ENCODE data around the gene LMX1B. TPM values are rescaled to one million over a fixed set of nuclear protein-coding genes. Genes with fewer than 3 reads are reported as not detected.

Gene LMX1B
- total and polyA plus RNA-seq, 4 experiments from 2014 or later = not detected

DNA sequence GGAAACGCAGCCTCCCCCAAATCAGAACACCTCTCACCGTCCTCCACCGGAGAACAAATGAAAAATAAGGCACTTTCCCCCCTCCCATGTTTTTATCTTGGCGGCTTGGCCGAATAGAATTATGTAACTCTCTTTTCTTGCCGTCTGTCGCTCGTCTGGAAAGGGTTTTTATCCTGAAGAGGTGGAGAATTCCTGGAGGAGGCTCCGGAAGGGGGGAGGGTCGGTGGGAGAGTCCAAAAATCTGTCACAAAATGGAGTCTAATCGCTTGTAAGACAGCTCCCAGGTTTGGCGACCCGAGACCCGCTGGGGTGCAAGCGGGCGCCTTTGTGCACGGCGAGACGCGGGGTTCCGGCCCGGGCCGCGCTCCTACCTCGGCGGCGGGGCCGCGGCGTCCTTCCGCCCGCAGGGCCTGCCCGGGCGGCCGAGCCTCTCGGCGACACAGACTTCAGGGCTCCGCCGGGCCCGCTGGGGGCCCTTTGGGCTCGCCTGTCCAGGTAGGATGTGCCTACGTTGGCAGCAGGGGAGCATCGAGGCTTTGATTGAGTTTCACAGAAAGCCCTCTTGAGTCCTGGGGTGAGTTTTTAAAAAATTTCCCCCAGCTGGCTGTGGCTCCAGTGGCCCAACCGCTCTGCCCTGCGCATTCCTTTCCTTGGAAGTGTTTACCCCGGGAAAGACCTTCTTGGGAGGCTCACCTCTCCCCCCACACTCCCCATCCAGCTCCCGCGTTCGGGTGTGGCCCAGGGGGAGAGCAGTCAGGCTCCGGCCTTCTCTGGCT is 5.0 kb downstream of the LMX1B start:
- Histone ChIP-seq H3K4me3 (ENCODE audit: low read length in 2 of 2) (no peak overlapping the region), H3K4me1 (ENCODE audit: insufficient read depth, low read length) (peaks cover 13% of the 10 kb centered on the region), H3K36me3 (ENCODE audit: insufficient read depth, low read length) (no peaks in the 10 kb centered on the region), H3K27ac (ENCODE audit: low read depth, low read length) (no peak overlapping the region), H3K27me3 (ENCODE audit: insufficient read depth, low read length) (peaks cover 43% of the 10 kb centered on the region), H3K9me3 (ENCODE audit: control insufficient read depth in 1 of 2, low read length in 2 of 2) (no peaks in the 10 kb centered on the region)
- H3K9me3 Mint-ChIP-seq = peaks cover 0 to 2% (median 0%) of the 10 kb centered on the region in 8 donors
- H3K4me3 Mint-ChIP-seq = peak overlapping the region in 2 of 8 donors; percentile 50 to 57
- no peaks in the 10 kb centered on the region for H3K36me3 Mint-ChIP-seq
- POLR2A ChIA-PET (ENCODE audit: partially characterized antibody) = no interaction called here
- no peak overlapping the region for H3K27ac Mint-ChIP-seq
- no peak for DNase-seq
- peaks cover 6 to 24% (median 17%) of the 10 kb centered on the region in 4 donors for H3K4me1 Mint-ChIP-seq
- intact Hi-C loops (cut with micrococcal nuclease) = no loop called here
- H3K27me3 Mint-ChIP-seq = peaks cover 58 to 64% of the 10 kb centered on the region in 2 donors
- CTCF ChIA-PET (ENCODE audit: partially characterized antibody) = no interaction called here

- Histone ChIP-seq H3K4me1 (ENCODE audit: insufficient read depth, low read length) (peaks cover 11% of the 10 kb centered on the region), H3K36me3 (ENCODE audit: insufficient read depth, low read length) (no peaks in the 10 kb centered on the region), H3K27ac (ENCODE audit: low read depth, low read length) (no peak overlapping the region), H3K4me3 (ENCODE audit: low read length in 2 of 2) (no peak overlapping the region), H3K9me3 (ENCODE audit: control insufficient read depth in 1 of 2, low read length in 2 of 2) (no peaks in the 10 kb centered on the region), H3K27me3 (ENCODE audit: insufficient read depth, low read length) (peaks cover 43% of the 10 kb centered on the region)
- Mint-ChIP-seq H3K9me3 (peaks cover 0 to 2% (median 0%) of the 10 kb centered on the region in 8 donors), H3K27ac (no peak overlapping the region), H3K27me3 (peaks cover 57 to 63% of the 10 kb centered on the region in 2 donors), H3K4me3 (peak overlapping the region in 3 of 8 donors; percentile 20 to 50 (median 36)), H3K36me3 (no peaks in the 10 kb centered on the region), H3K4me1 (peaks cover 4 to 21% (median 14%) of the 10 kb centered on the region in 4 donors)
- intact Hi-C loops (cut with micrococcal nuclease) = no loop called here
- POLR2A ChIA-PET (ENCODE audit: partially characterized antibody) = interaction anchor here (0.5 kb wide), 1 partner anchor 1351 kb away, joined by 3 read pairs; no protein-coding TSS in a partner anchor
- DNase-seq = no peak
- CTCF ChIA-PET (ENCODE audit: partially characterized antibody) = no interaction called here
Observed at GRCh38 chr9:126619361-126620135, 5.8 kb downstream of the LMX1B start.

DNA sequence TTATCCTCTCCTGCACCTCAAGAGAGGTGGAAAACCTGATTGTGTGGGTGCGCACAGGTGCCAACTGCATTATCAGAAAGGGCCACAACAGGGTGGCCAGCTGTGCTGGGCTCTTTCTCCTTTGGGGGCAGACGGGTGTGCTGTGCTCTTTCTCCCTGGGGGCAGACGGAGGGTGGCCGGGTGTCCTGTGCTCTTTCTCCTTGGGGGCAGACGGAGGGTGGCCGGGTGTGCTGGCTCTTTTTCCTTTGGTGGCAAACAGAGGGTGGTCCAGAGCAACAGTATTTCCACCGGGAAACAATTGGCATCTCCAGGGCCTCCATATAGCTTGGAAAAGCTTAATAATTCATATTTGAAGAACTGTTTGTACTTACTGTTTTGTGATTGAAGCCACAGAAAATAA is 6.8 kb downstream of the LMX1B start:
- intact Hi-C loops (cut with micrococcal nuclease) = no loop called here
- no peaks in the 10 kb centered on the region for H3K9me3 Mint-ChIP-seq
- peaks cover 4 to 22% (median 14%) of the 10 kb centered on the region in 4 donors for H3K4me1 Mint-ChIP-seq
- no peaks in the 10 kb centered on the region for H3K36me3 ChIP-seq (ENCODE audit: insufficient read depth, low read length)
- ChIA-PET POLR2A (ENCODE audit: partially characterized antibody) (no interaction called here), CTCF (ENCODE audit: partially characterized antibody) (no interaction called here)
- H3K27ac Mint-ChIP-seq = no peak overlapping the region
- peaks cover 49% of the 10 kb centered on the region for H3K27me3 ChIP-seq (ENCODE audit: insufficient read depth, low read length)
- H3K36me3 Mint-ChIP-seq = no peaks in the 10 kb centered on the region
- H3K9me3 ChIP-seq (ENCODE audit: control insufficient read depth in 1 of 2, low read length in 2 of 2) = no peaks in the 10 kb centered on the region
- peaks cover 58 to 66% of the 10 kb centered on the region in 2 donors for H3K27me3 Mint-ChIP-seq
- H3K27ac ChIP-seq (ENCODE audit: low read depth, low read length) = no peak overlapping the region
- no peak overlapping the region for H3K4me3 Mint-ChIP-seq
- no peak overlapping the region for H3K4me3 ChIP-seq (ENCODE audit: low read length in 2 of 2)
- peaks cover 13% of the 10 kb centered on the region for H3K4me1 ChIP-seq (ENCODE audit: insufficient read depth, low read length)
- DNase-seq = no peak

- no peak overlapping the region for H3K27ac ChIP-seq (ENCODE audit: low read depth, low read length)
- H3K36me3 Mint-ChIP-seq = no peaks in the 10 kb centered on the region
- peaks cover 46% of the 10 kb centered on the region for H3K27me3 ChIP-seq (ENCODE audit: insufficient read depth, low read length)
- no peaks in the 10 kb centered on the region for H3K9me3 ChIP-seq (ENCODE audit: control insufficient read depth in 1 of 2, low read length in 2 of 2)
- no peak overlapping the region for H3K27ac Mint-ChIP-seq
- H3K4me3 ChIP-seq (ENCODE audit: low read length in 2 of 2) = no peak overlapping the region
- intact Hi-C loops (cut with micrococcal nuclease) = no loop called here
- H3K4me1 ChIP-seq (ENCODE audit: insufficient read depth, low read length) = peaks cover 18% of the 10 kb centered on the region
- CTCF ChIA-PET (ENCODE audit: partially characterized antibody) = no interaction called here
- no peaks in the 10 kb centered on the region for H3K36me3 ChIP-seq (ENCODE audit: insufficient read depth, low read length)
- no peak overlapping the region for H3K4me3 Mint-ChIP-seq
- POLR2A ChIA-PET (ENCODE audit: partially characterized antibody) = no interaction called here
- peaks cover 57 to 64% of the 10 kb centered on the region in 2 donors for H3K27me3 Mint-ChIP-seq
- no peaks in the 10 kb centered on the region for H3K9me3 Mint-ChIP-seq
- H3K4me1 Mint-ChIP-seq = peaks cover 5 to 30% (median 16%) of the 10 kb centered on the region in 4 donors
- no peak for DNase-seq
Observed at GRCh38 chr9:126621061-126621918, 7.6 kb downstream of the LMX1B start.

DNA sequence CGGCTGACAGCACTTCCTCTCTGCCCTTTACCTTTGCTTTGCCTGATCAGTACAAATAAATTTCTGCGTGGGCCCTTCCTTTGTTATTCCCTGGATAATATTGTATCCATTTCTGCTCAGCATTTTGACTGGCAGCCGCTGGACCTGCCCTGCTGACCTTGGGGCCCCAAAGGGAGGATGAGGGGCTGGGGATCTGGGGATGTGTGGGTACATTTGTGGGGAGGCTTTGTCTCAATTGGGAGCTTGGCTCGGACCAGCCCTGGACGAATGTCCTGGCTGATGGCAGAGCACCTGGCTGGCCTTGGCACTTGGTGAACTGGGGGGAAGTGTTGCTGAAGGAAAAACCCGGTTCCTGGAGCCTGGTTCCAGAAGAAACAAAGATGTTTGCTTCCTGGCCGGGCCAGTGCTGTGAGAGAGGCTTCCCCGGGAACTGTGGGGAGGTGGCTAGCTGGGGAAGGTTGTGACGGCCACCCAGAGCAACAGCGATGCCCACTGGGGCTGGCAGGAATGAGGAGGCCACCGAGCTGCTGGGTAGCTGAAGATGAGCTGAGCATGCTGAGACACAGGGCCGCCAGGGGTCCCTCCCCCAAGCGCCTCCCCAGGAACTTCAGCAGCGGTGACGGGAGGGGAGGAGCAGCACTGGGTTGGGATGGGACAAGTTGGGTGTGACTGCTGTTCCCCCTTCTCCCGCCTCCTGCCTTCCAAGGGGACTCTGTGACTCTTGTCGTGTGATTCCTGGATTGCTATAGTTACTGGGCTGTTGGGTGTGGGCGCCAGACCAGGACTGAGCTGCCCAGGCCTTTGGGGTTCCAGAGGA is 8.4 kb downstream of the LMX1B start:
- ChIA-PET POLR2A (ENCODE audit: partially characterized antibody) (no interaction called here), CTCF (ENCODE audit: partially characterized antibody) (no interaction called here)
- no peak overlapping the region for H3K4me3 Mint-ChIP-seq
- H3K9me3 Mint-ChIP-seq = peaks cover 0 to 3% (median 0%) of the 10 kb centered on the region in 8 donors
- H3K27ac Mint-ChIP-seq = no peak overlapping the region
- H3K27me3 Mint-ChIP-seq = peaks cover 54 to 61% of the 10 kb centered on the region in 2 donors
- Histone ChIP-seq H3K4me3 (ENCODE audit: low read length in 2 of 2) (no peak overlapping the region), H3K9me3 (ENCODE audit: control insufficient read depth in 1 of 2, low read length in 2 of 2) (no peaks in the 10 kb centered on the region), H3K27ac (ENCODE audit: low read depth, low read length) (no peak overlapping the region), H3K27me3 (ENCODE audit: insufficient read depth, low read length) (peaks cover 43% of the 10 kb centered on the region), H3K4me1 (ENCODE audit: insufficient read depth, low read length) (peaks cover 22% of the 10 kb centered on the region), H3K36me3 (ENCODE audit: insufficient read depth, low read length) (no peaks in the 10 kb centered on the region)
- intact Hi-C loops (cut with micrococcal nuclease) = no loop called here
- no peaks in the 10 kb centered on the region for H3K36me3 Mint-ChIP-seq
- DNase-seq = no peak
- peaks cover 5 to 26% (median 17%) of the 10 kb centered on the region in 4 donors for H3K4me1 Mint-ChIP-seq

DNA sequence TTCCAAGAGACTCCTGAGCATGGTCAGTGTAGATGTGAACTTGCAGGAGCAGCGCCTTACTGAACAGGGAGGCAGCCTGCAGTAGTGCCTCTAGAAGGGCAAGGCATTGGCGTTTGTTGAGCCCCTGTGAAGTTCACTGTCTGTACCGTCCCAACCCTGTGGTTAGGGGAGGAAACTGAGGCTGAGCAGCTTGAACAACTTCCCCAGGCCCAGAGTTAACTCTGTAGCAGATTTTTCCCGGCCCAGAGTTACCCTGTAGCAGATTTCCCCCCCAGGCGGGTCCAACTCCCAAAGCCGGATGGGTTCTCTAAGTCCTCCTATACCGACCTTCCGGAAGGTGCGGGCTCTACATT is 9.6 kb downstream of the LMX1B start:
- no peaks in the 10 kb centered on the region for H3K36me3 Mint-ChIP-seq
- H3K27me3 ChIP-seq (ENCODE audit: insufficient read depth, low read length) = peaks cover 45% of the 10 kb centered on the region
- H3K4me3 ChIP-seq (ENCODE audit: low read length in 2 of 2) = no peak overlapping the region
- H3K9me3 ChIP-seq (ENCODE audit: control insufficient read depth in 1 of 2, low read length in 2 of 2) = no peaks in the 10 kb centered on the region
- H3K27me3 Mint-ChIP-seq = peaks cover 53 to 59% of the 10 kb centered on the region in 2 donors
- no peak overlapping the region for H3K27ac ChIP-seq (ENCODE audit: low read depth, low read length)
- H3K4me1 ChIP-seq (ENCODE audit: insufficient read depth, low read length) = peaks cover 17% of the 10 kb centered on the region
- H3K4me3 Mint-ChIP-seq = no peak overlapping the region
- POLR2A ChIA-PET (ENCODE audit: partially characterized antibody) = no interaction called here
- peaks cover 5 to 22% (median 12%) of the 10 kb centered on the region in 4 donors for H3K4me1 Mint-ChIP-seq
- no peak for DNase-seq
- no peaks in the 10 kb centered on the region for H3K36me3 ChIP-seq (ENCODE audit: insufficient read depth, low read length)
- CTCF ChIA-PET (ENCODE audit: partially characterized antibody) = no interaction called here
- intact Hi-C loops (cut with micrococcal nuclease) = no loop called here
- H3K9me3 Mint-ChIP-seq = peaks cover 0 to 4% (median 0%) of the 10 kb centered on the region in 8 donors
- no peak overlapping the region for H3K27ac Mint-ChIP-seq

Measured in CD4-positive, alpha-beta memory T cell (primary cell).